HCT116 (cell line): ENCODE results near the gene ATOH8. TPM values are rescaled to one million over a fixed set of nuclear protein-coding genes. Genes with fewer than 3 reads are reported as not detected.

Experiments used
- ATAC-seq: fragments of 200-7000 bp; cut with Tn5 transposase; 2 replicates; pipeline ENCODE4 v1.9.1; 2020; ENCODE audit warnings: mild to moderate bottlenecking, moderate library complexity
- BruUV-seq: library from RNA; stranded (reverse); fragments of 400-500 nt; replicated peaks from 2 replicates; lab custom pipeline; 2021; lab: Mats Ljungman, UMichigan
- CTCF ChIA-PET: fragments of 300-600 bp; sonication (Branson Sonifier 250); formaldehyde crosslinking; loops from one replicate; lab custom pipeline; 2021; ENCODE audit warnings: antibody characterized with exemption; lab: Charles Lee
- POLR2A ChIA-PET: fragments of 300-600, 350-600 bp; sonication (Branson Sonifier 250); formaldehyde crosslinking; loops from one replicate; lab custom pipeline; 2021; ENCODE audit warnings: antibody characterized with exemption; lab: Charles Lee
- RAD21 ChIA-PET, 2 experiments: fragments of 300-600 bp; sonication (Branson Sonifier 250); formaldehyde crosslinking; loops; one replicate each; lab custom pipeline; 2023; ENCODE audit warnings: low total read pairs in 2 of 2; ENCODE audit not compliant: uncharacterized antibody in 2 of 2, unreplicated experiment in 2 of 2, low non-redundant PET in 1 of 2; lab: Charles Lee
- DNase-seq: peaks from one replicate; pipeline ENCODE4 v3.0.0-alpha.2; 2010; ENCODE audit warnings: low read depth, low spot score
- H2AFZ ChIP-seq: fragments of 200-600 bp; shearing (Covaris generic), sonication (generic); 2 replicates; pipeline ENCODE4 v1.6.1; 2017; ENCODE audit warnings: low read depth, mixed run types, mixed read lengths, antibody characterized with exemption, low read length; ENCODE audit not compliant: poor library complexity, severe bottlenecking
- H3K27ac ChIP-seq: 2 replicates; pipeline ENCODE4 v1.5.1; 2012; ENCODE audit warnings: low read depth, low read length
- H3K27me3 ChIP-seq: fragments of 200-600 bp; sonication (generic); 2 replicates; pipeline ENCODE4 v1.6.1; 2016; ENCODE audit warnings: mixed run types, low read length, mixed read lengths; ENCODE audit not compliant: insufficient read depth
- H3K36me3 ChIP-seq, 2 experiments: fragments of 200-500 bp in 1 of 2; fragments of 200-600 bp in 1 of 2; sonication (Bioruptor generic) in 1 of 2; sonication (generic) in 1 of 2; 2 replicates each; pipeline versions ENCODE4 v1.5.1 to v1.6.1; 2014 to 2016; ENCODE audit warnings: low read length in 2 of 2, inconsistent platforms in 1 of 2, mixed read lengths in 1 of 2, mixed run types in 1 of 2; ENCODE audit not compliant: insufficient read depth in 2 of 2, control insufficient read depth in 1 of 2
- H3K4me1 ChIP-seq, 2 experiments: fragments of 200-600 bp in 1 of 2; sonication (generic) in 1 of 2; 2 replicates each; pipeline versions ENCODE4 v1.5.1 to v1.6.1; 2012 to 2017; ENCODE audit warnings: low read length in 2 of 2, inconsistent platforms in 1 of 2, mild to moderate bottlenecking in 1 of 2, mixed read lengths in 1 of 2, mixed run types in 1 of 2, moderate library complexity in 1 of 2; ENCODE audit not compliant: insufficient read depth in 2 of 2, control insufficient read depth in 1 of 2
- H3K4me2 ChIP-seq: fragments of 200-600 bp; sonication (generic); 2 replicates; pipeline ENCODE4 v1.6.1; 2017; ENCODE audit warnings: mixed run types, low read length, mixed read lengths
- H3K4me3 ChIP-seq, 2 experiments: fragments of 200-600 bp in 1 of 2; sonication (generic) in 1 of 2; replicated peaks in 1 of 2; 2 replicates each; pipeline ENCODE4 v1.5.1; 2011 to 2016; ENCODE audit warnings: low read length in 2 of 2, control low read depth in 1 of 2, low read depth in 1 of 2, mild to moderate bottlenecking in 1 of 2, mixed read lengths in 1 of 2, mixed run types in 1 of 2
- H3K79me2 ChIP-seq: fragments of 200-600 bp; sonication (generic); 2 replicates; pipeline ENCODE4 v1.6.1; 2017; ENCODE audit warnings: mild to moderate bottlenecking, mixed run types, low read length, moderate library complexity, mixed read lengths; ENCODE audit not compliant: insufficient read depth
- H3K9ac ChIP-seq: fragments of 200-600 bp; sonication (generic); 2 replicates; pipeline ENCODE4 v1.6.1; 2016; ENCODE audit warnings: low read length, mixed read lengths
- H3K9me2 ChIP-seq: fragments of 200-600 bp; sonication (generic), shearing (Covaris generic); 2 replicates; pipeline ENCODE4 v1.6.1; 2017; ENCODE audit warnings: mixed run types, mild to moderate bottlenecking, moderate library complexity; ENCODE audit not compliant: insufficient read depth
- H3K9me3 ChIP-seq, 2 experiments: fragments of 200-500 bp in 1 of 2; fragments of 200-600 bp in 1 of 2; sonication (Bioruptor generic) in 1 of 2; sonication (generic) in 1 of 2; 2 replicates each; pipeline ENCODE4 v1.6.1; 2014 to 2017; ENCODE audit warnings: low read length in 2 of 2, mixed read lengths in 2 of 2, inconsistent platforms in 1 of 2, low read depth in 1 of 2, mild to moderate bottlenecking in 1 of 2, mixed run types in 1 of 2, moderate library complexity in 1 of 2; ENCODE audit not compliant: control insufficient read depth in 1 of 2, insufficient read depth in 1 of 2
- H4K20me1 ChIP-seq: fragments of 200-600 bp; sonication (generic), shearing (Covaris generic); 2 replicates; pipeline ENCODE4 v1.6.1; 2017; ENCODE audit warnings: mixed run types, mild to moderate bottlenecking, moderate library complexity; ENCODE audit not compliant: insufficient read depth
- ATF3 ChIP-seq: IDR thresholded peaks from 2 replicates; pipeline ENCODE4 v1.6.1; 2012
- CEBPB ChIP-seq: IDR thresholded peaks from 2 replicates; pipeline ENCODE4 v1.6.1; 2012; ENCODE audit warnings: low read depth
- EGR1 ChIP-seq: IDR thresholded peaks from 2 replicates; pipeline ENCODE4 v1.6.1; 2012; ENCODE audit warnings: low read depth
- EZH2 ChIP-seq: fragments of 200-600 bp; sonication (generic); IDR thresholded peaks from 2 replicates; pipeline ENCODE4 v1.6.1; 2017; ENCODE audit warnings: antibody characterized with exemption, mixed run types
- EZH2phosphoT487 ChIP-seq: fragments of 200-600 bp; IDR thresholded peaks from 2 replicates; pipeline ENCODE4 v1.6.1; 2018; ENCODE audit warnings: antibody characterized with exemption, borderline replicate concordance
- FOSL1 ChIP-seq: IDR thresholded peaks from 2 replicates; pipeline ENCODE4 v1.6.1; 2012; ENCODE audit warnings: low read depth
- JUND ChIP-seq: IDR thresholded peaks from 2 replicates; pipeline ENCODE4 v1.6.1; 2012
- POLR2A ChIP-seq: IDR thresholded peaks from 2 replicates; pipeline ENCODE4 v1.7.0; 2011; ENCODE audit warnings: borderline replicate concordance; ENCODE audit not compliant: insufficient read depth, insufficient read length; ENCODE audit errors: extremely low read depth
- POLR2AphosphoS5 ChIP-seq: IDR thresholded peaks from 2 replicates; pipeline ENCODE4 v1.6.1; 2011; ENCODE audit warnings: mild to moderate bottlenecking, low read depth, low read length, moderate library complexity
- RAD21 ChIP-seq: IDR thresholded peaks from 2 replicates; pipeline ENCODE4 v1.6.1; 2012; ENCODE audit warnings: low read depth, mild to moderate bottlenecking
- SP1 ChIP-seq: IDR thresholded peaks from 2 replicates; pipeline ENCODE4 v1.6.1; 2012; ENCODE audit warnings: low read depth
- SRF ChIP-seq: IDR thresholded peaks from 2 replicates; pipeline ENCODE4 v1.6.1; 2012; ENCODE audit warnings: low read depth
- TCF7L2 ChIP-seq: IDR thresholded peaks from 2 replicates; pipeline ENCODE4 v1.7.0; 2011; ENCODE audit warnings: borderline replicate concordance, inconsistent platforms; ENCODE audit not compliant: insufficient read depth, insufficient read length; ENCODE audit errors: extremely low read depth
- YY1 ChIP-seq: IDR thresholded peaks from 2 replicates; pipeline ENCODE4 v1.6.1; 2011; ENCODE audit warnings: low read length, low read depth, moderate library complexity, mild to moderate bottlenecking; ENCODE audit not compliant: insufficient replicate concordance; ENCODE audit errors: extremely low read depth
- ZFX ChIP-seq: fragments of 450-650 bp; IDR thresholded peaks from 2 replicates; pipeline ENCODE4 v1.6.1; 2017
- ZNF274 ChIP-seq: fragments of 200-500 bp; sonication (Bioruptor generic); IDR thresholded peaks from 2 replicates; pipeline ENCODE4 v1.6.1; 2014; ENCODE audit warnings: mild to moderate bottlenecking, low read depth, low read length, inconsistent platforms
- intact Hi-C: fragments of 100-400 bp; cut with micrococcal nuclease; formaldehyde crosslinking; loops from 2 replicates; pipeline ENCODE4 v1.10.0; 2022
- total RNA-seq: library from RNA; stranded (reverse); gene quantifications from one replicate; pipeline ENCODE4 v1.2.1, GENCODE V29; 2021; ENCODE audit not compliant: unreplicated experiment
- TF ChIP-seq, protein P1 (sequence below): IDR thresholded peaks from 2 replicates; pipeline ENCODE4 v1.6.1; 2011; ENCODE audit warnings: mild to moderate bottlenecking, low read length, moderate library complexity; ENCODE audit not compliant: insufficient replicate concordance; ENCODE audit errors: extremely low read depth

Gene ATOH8
- total RNA-seq, 1 experiment from 2014 or later = 0.74 TPM

DNA sequence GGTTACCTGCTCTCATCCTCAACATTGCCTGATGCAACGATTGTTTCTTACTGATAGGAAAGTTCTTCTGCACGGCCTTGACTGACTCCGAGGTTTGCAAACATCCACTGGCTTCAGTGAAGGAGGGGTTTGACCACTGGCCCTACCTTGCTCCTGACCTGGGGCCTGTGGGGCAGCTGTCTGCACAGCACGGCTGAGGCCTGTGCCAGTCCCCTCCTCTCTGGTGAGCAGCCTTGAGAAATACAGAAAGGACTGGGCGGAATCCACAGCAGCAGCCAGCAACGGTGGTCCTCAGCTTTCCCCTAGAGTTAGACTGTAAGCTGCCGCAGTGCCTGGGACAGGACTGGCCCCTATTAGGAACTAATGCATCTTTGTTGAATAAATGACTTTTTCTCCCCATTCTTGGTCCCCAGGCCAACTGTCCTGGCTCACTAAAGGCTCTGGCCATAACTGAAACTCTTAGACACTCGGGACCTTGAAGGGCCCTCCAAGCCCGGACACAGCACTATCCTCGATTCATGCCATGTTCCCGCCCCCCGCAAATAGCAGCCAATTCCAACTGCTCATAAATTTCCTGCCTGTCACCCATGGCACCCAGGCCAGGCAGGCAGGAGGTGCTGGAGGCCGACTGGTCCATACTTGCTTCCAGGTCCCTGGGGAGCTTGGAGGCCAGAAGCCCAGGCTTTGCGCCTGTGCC is 26.7 kb downstream of the ATOH8 start:
- no peak for ATAC-seq
- TF ChIP-seq CEBPB (no peak), JUND (no peak), EGR1 (no peak), ATF3 (no peak), YY1 (no peak), EZH2 (no peak), SP1 (no peak), ZFX (no peak), ZNF274 (no peak), POLR2A (no peak), FOSL1 (no peak)
- Histone ChIP-seq H3K27ac (no peak overlapping the region), H3K9me3 (no peaks in the 10 kb centered on the region), H3K36me3 (no peaks in the 10 kb centered on the region), H2AFZ (no peak overlapping the region), H3K9me2 (no peaks in the 10 kb centered on the region), H3K27me3 (peaks cover 2% of the 10 kb centered on the region; the same call in 1 of the 2 replicates), H3K4me2 (no peak overlapping the region), H3K79me2 (no peaks in the 10 kb centered on the region), H3K4me3 (no peak overlapping the region), H3K9ac (no peak overlapping the region), H3K4me1 (no peaks in the 10 kb centered on the region), H4K20me1 (no peaks in the 10 kb centered on the region)
- ChIA-PET CTCF (no interaction called here), RAD21 (no interaction called here), POLR2A (no interaction called here)
- intact Hi-C loops = no loop called here
- no TSS peak for BruUV-seq
- no peak for DNase-seq

- intact Hi-C loops = no loop called here
- Histone ChIP-seq H3K4me1 (no peaks in the 10 kb centered on the region), H2AFZ (no peak overlapping the region), H3K36me3 (no peaks in the 10 kb centered on the region), H3K9me2 (no peaks in the 10 kb centered on the region), H3K27ac (no peak overlapping the region), H3K79me2 (no peaks in the 10 kb centered on the region), H3K27me3 (no peaks in the 10 kb centered on the region), H3K4me2 (no peak overlapping the region), H4K20me1 (no peaks in the 10 kb centered on the region), H3K4me3 (no peak overlapping the region), H3K9me3 (no peaks in the 10 kb centered on the region)
- ChIA-PET CTCF (no interaction called here), POLR2A (no interaction called here), RAD21 (no interaction called here)
- BruUV-seq = no TSS peak
- DNase-seq (no peak), ATAC-seq (no peak)
- TF ChIP-seq ATF3 = no peak
- TF ChIP-seq TCF7L2 = no peak
- no peak for TF ChIP-seq EZH2
- no peak for TF ChIP-seq FOSL1
- TF ChIP-seq, protein P1, sequence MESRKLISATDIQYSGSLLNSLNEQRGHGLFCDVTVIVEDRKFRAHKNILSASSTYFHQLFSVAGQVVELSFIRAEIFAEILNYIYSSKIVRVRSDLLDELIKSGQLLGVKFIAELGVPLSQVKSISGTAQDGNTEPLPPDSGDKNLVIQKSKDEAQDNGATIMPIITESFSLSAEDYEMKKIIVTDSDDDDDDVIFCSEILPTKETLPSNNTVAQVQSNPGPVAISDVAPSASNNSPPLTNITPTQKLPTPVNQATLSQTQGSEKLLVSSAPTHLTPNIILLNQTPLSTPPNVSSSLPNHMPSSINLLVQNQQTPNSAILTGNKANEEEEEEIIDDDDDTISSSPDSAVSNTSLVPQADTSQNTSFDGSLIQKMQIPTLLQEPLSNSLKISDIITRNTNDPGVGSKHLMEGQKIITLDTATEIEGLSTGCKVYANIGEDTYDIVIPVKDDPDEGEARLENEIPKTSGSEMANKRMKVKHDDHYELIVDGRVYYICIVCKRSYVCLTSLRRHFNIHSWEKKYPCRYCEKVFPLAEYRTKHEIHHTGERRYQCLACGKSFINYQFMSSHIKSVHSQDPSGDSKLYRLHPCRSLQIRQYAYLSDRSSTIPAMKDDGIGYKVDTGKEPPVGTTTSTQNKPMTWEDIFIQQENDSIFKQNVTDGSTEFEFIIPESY = no peak
- TF ChIP-seq EZH2phosphoT487 = no peak
- no peak for TF ChIP-seq POLR2AphosphoS5
- no peak for TF ChIP-seq SRF
- no peak for TF ChIP-seq YY1
- TF ChIP-seq RAD21 = no peak
- TF ChIP-seq, all 23 proteins: peak for 0
- H3K9ac ChIP-seq = no peak overlapping the region
Observed at GRCh38 chr2:85781013-85781332, 27.2 kb downstream of the ATOH8 start.
